Measurements from ENCODE around the gene GJC1. TPM values are rescaled to one million over a fixed set of nuclear protein-coding genes. Genes with fewer than 3 reads are reported as not detected.

GJC1 gene
- total and polyA plus RNA-seq, 9 donors = 19.3 to 35.4 (median 24.1) TPM

Other genes starting within 250 kb of the GJC1 start
- gene MEIOC, start 173.8 kb downstream of the GJC1 start, total RNA-seq = 0.27 TPM
- gene MEIOC, start 173.8 kb downstream of the GJC1 start, polyA plus RNA-seq (ENCODE audit: insufficient read depth in 1 of 8, insufficient read length in 8 of 8, low replicate concordance in 1 of 8) = 1 to 10 TPM in 6 of 8 donors, under 1 TPM in 2; 0.93 to 1.8 (median 1.5) TPM
- 35.3 TPM for gene CCDC43, start 140.5 kb downstream of the GJC1 start, total RNA-seq
- 10 to 100 TPM; 25.6 to 36.3 (median 30.8) TPM for gene CCDC43, start 140.5 kb downstream of the GJC1 start, polyA plus RNA-seq (ENCODE audit: insufficient read depth in 1 of 8, insufficient read length in 8 of 8, low replicate concordance in 1 of 8)
- gene DBF4B, start 121.6 kb downstream of the GJC1 start, total RNA-seq = 4.1 TPM
- 10 to 100 TPM in 2 of 8 donors, 1 to 10 TPM in 6; 6.0 to 11.3 (median 7.8) TPM for gene DBF4B, start 121.6 kb downstream of the GJC1 start, polyA plus RNA-seq (ENCODE audit: insufficient read depth in 1 of 8, insufficient read length in 8 of 8, low replicate concordance in 1 of 8)
- 1.3 TPM for gene ADAM11, start 71.3 kb downstream of the GJC1 start, total RNA-seq
- 1 to 10 TPM; 1.8 to 4.3 (median 2.3) TPM for gene ADAM11, start 71.3 kb downstream of the GJC1 start, polyA plus RNA-seq (ENCODE audit: insufficient read depth in 1 of 8, insufficient read length in 8 of 8, low replicate concordance in 1 of 8)
- gene HIGD1B, start 17.6 kb upstream of the GJC1 start, total RNA-seq = 6.6 TPM
- 1 to 10 TPM; 3.4 to 5.8 (median 4.1) TPM for gene HIGD1B, start 17.6 kb upstream of the GJC1 start, polyA plus RNA-seq (ENCODE audit: insufficient read depth in 1 of 8, insufficient read length in 8 of 8, low replicate concordance in 1 of 8)
- gene EFTUD2, start 69.2 kb upstream of the GJC1 start, total RNA-seq = 53.4 TPM
- 10 to 100 TPM; 59.2 to 76.4 (median 68.8) TPM for gene EFTUD2, start 69.2 kb upstream of the GJC1 start, polyA plus RNA-seq (ENCODE audit: insufficient read depth in 1 of 8, insufficient read length in 8 of 8, low replicate concordance in 1 of 8)
- gene GFAP, start 85.2 kb upstream of the GJC1 start, total RNA-seq = 0.35 TPM
- 1 to 10 TPM in 1 of 8 donors, under 1 TPM in 7; 0.12 to 1.1 (median 0.24) TPM for gene GFAP, start 85.2 kb upstream of the GJC1 start, polyA plus RNA-seq (ENCODE audit: insufficient read depth in 1 of 8, insufficient read length in 8 of 8, low replicate concordance in 1 of 8)
- 1.9 TPM for gene KIF18B, start 117.5 kb upstream of the GJC1 start, total RNA-seq
- gene KIF18B, start 117.5 kb upstream of the GJC1 start, polyA plus RNA-seq (ENCODE audit: insufficient read depth in 1 of 8, insufficient read length in 8 of 8, low replicate concordance in 1 of 8) = 10 to 100 TPM in 4 of 8 donors, 1 to 10 TPM in 4; 7.4 to 12.2 (median 9.6) TPM
- gene C1QL1, start 138.0 kb upstream of the GJC1 start, total RNA-seq = 5.3 TPM
- 10 to 100 TPM in 1 of 8 donors, 1 to 10 TPM in 6, under 1 TPM in 1; 0.82 to 11.1 (median 2.4) TPM for gene C1QL1, start 138.0 kb upstream of the GJC1 start, polyA plus RNA-seq (ENCODE audit: insufficient read depth in 1 of 8, insufficient read length in 8 of 8, low replicate concordance in 1 of 8)
- 27.2 TPM for gene DCAKD, start 221.3 kb upstream of the GJC1 start, total RNA-seq
- gene DCAKD, start 221.3 kb upstream of the GJC1 start, polyA plus RNA-seq (ENCODE audit: insufficient read depth in 1 of 8, insufficient read length in 8 of 8, low replicate concordance in 1 of 8) = 10 to 100 TPM; 28.0 to 40.1 (median 33.7) TPM
- gene NMT1, start 231.0 kb upstream of the GJC1 start, total RNA-seq = 45.6 TPM
- 10 to 100 TPM; 34.0 to 49.1 (median 37.8) TPM for gene NMT1, start 231.0 kb upstream of the GJC1 start, polyA plus RNA-seq (ENCODE audit: insufficient read depth in 1 of 8, insufficient read length in 8 of 8, low replicate concordance in 1 of 8)